Activated CD8-positive, alpha-beta T cell treated with anti-CD3 and anti-CD28 coated beads for 36 hours (primary cell): ENCODE results near the gene TMEM220. TPM values are rescaled to one million over a fixed set of nuclear protein-coding genes. Genes with fewer than 3 reads are reported as not detected.

Experiments used
- ATAC-seq: fragments of 200-7000 bp; cut with Tn5 transposase; one replicate; pipeline ENCODE4 v1.10.0; 2021; ENCODE audit warnings: mild to moderate bottlenecking, moderate library complexity
- CTCF ChIA-PET: fragments of 350-600 bp; sonication (Branson Sonifier 250); formaldehyde crosslinking; loops from one replicate; lab custom pipeline; 2021; ENCODE audit warnings: antibody characterized with exemption; lab: Charles Lee
- POLR2A ChIA-PET: fragments of 350-600 bp; sonication (Branson Sonifier 250); formaldehyde crosslinking; loops from one replicate; lab custom pipeline; 2021; ENCODE audit warnings: antibody characterized with exemption; lab: Charles Lee
- DNase-seq: peaks from one replicate; pipeline ENCODE4 v3.0.0-alpha.2; 2020
- H3K27ac Mint-ChIP-seq: one replicate; pipeline ENCODE4 v1.8.0; 2021; ENCODE audit warnings: mild to moderate bottlenecking, mixed read lengths
- H3K27me3 Mint-ChIP-seq: one replicate; pipeline ENCODE4 v1.8.0; 2021; ENCODE audit warnings: mixed read lengths
- H3K36me3 Mint-ChIP-seq: one replicate; pipeline ENCODE4 v1.8.0; 2021; ENCODE audit warnings: low read depth, mixed read lengths
- H3K4me1 Mint-ChIP-seq: one replicate; pipeline ENCODE4 v1.8.0; 2021; ENCODE audit warnings: low read depth, mixed read lengths
- H3K4me3 Mint-ChIP-seq: one replicate; pipeline ENCODE4 v1.8.0; 2021; ENCODE audit warnings: mild to moderate bottlenecking, moderate library complexity, mixed read lengths
- H3K9me3 Mint-ChIP-seq: one replicate; pipeline ENCODE4 v1.8.0; 2021; ENCODE audit warnings: mixed read lengths
- intact Hi-C: fragments of 100-400 bp; cut with micrococcal nuclease; formaldehyde crosslinking; loops from one replicate; pipeline ENCODE4 v1.10.0; 2022
- total RNA-seq, 2 experiments: library from RNA; stranded (reverse); gene quantifications; one replicate each; pipeline ENCODE4 v1.2.3, GENCODE V29; 2021
- TF ChIP-seq, protein P1 (sequence below): fragments of 200-600 bp; IDR thresholded peaks from one replicate; pipeline ENCODE4 v1.8.0; 2022; ENCODE audit warnings: antibody characterized with exemption, mild to moderate bottlenecking

The TMEM220 gene
- total RNA-seq, 2 experiments from 2014 or later: 0.63 to 1.4 TPM

DNA sequence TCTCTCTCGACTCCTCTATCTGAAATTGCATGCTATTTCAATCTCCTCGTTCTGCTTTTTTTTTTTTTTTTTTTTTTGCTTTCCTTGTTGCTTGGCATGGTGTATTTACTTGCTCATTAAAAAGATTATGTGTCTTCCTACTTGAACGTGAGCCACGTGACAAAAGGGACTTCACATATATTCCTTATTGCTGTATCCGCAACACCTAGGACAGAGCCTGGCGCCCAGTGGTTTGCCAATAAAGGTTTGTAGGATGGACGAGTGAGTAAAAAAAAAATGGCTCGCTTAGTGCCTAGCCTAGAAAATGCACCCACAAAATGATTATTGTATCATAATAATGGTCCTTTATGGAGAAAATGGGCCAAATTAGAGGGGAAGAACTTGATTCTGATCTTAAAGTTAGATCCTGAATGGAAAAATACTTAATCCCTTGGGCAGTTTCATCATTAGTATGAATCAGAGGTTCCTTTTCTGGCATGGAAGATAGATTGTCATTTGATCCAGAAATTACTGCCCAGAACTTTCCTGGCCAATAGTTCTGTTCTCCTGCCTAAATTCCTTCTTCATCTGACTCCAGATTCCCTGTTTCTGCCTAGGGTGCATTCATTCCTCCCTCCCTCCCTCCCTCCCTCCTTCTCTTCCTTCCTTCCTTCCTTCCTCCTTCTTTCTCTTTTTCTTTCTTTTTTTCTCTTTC is 13.6 kb upstream of the TMEM220 start:
- intact Hi-C loops: no loop called here
- peaks cover 7% of the 10 kb centered on the region for H3K4me1 Mint-ChIP-seq
- no peak overlapping the region for H3K4me3 Mint-ChIP-seq
- DNase-seq (no peak), ATAC-seq (no peak)
- CTCF ChIA-PET: interaction anchor here (0.6 to 1.0 kb wide), 2 partner anchors 98 to 102 kb away, joined by 3 to 4 read pairs; no protein-coding TSS in a partner anchor
- H3K9me3 Mint-ChIP-seq: no peaks in the 10 kb centered on the region
- TF ChIP-seq, protein P1, sequence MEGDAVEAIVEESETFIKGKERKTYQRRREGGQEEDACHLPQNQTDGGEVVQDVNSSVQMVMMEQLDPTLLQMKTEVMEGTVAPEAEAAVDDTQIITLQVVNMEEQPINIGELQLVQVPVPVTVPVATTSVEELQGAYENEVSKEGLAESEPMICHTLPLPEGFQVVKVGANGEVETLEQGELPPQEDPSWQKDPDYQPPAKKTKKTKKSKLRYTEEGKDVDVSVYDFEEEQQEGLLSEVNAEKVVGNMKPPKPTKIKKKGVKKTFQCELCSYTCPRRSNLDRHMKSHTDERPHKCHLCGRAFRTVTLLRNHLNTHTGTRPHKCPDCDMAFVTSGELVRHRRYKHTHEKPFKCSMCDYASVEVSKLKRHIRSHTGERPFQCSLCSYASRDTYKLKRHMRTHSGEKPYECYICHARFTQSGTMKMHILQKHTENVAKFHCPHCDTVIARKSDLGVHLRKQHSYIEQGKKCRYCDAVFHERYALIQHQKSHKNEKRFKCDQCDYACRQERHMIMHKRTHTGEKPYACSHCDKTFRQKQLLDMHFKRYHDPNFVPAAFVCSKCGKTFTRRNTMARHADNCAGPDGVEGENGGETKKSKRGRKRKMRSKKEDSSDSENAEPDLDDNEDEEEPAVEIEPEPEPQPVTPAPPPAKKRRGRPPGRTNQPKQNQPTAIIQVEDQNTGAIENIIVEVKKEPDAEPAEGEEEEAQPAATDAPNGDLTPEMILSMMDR: no peak
- H3K36me3 Mint-ChIP-seq: no peaks in the 10 kb centered on the region
- POLR2A ChIA-PET: no interaction called here
- no peak overlapping the region for H3K27ac Mint-ChIP-seq
- H3K27me3 Mint-ChIP-seq: no peaks in the 10 kb centered on the region

DNA sequence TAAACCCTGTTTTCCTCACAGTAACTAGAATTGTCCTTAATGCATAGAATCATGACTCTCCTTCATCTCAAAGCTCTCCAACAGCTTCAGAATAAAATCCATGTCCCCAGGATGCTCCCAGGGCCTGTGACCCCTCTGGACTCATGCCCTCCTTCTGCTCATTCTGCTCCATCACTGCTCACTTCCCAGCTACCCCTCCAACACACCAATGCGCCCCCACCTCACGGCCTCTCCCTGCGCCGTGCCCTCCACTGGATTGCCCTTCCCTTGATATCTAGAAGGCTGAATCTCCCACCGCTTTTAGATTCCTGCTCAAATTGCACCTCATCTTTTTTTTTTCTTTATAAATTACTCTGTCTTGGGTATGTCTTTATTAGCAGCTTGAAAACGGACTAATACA is 12.6 kb upstream of the TMEM220 start:
- TF ChIP-seq, protein P1: no peak
- H3K4me3 Mint-ChIP-seq: no peak overlapping the region
- H3K36me3 Mint-ChIP-seq: no peaks in the 10 kb centered on the region
- ATAC-seq (no peak), DNase-seq (no peak)
- H3K9me3 Mint-ChIP-seq: no peaks in the 10 kb centered on the region
- H3K4me1 Mint-ChIP-seq: peaks cover 7% of the 10 kb centered on the region
- intact Hi-C loops: no loop called here
- CTCF ChIA-PET: interaction anchor here (0.6 to 1.0 kb wide), 2 partner anchors 97 to 103 kb away, joined by 3 to 4 read pairs; no protein-coding TSS in a partner anchor
- POLR2A ChIA-PET: no interaction called here
- no peak overlapping the region for H3K27ac Mint-ChIP-seq
- H3K27me3 Mint-ChIP-seq: no peaks in the 10 kb centered on the region

DNA sequence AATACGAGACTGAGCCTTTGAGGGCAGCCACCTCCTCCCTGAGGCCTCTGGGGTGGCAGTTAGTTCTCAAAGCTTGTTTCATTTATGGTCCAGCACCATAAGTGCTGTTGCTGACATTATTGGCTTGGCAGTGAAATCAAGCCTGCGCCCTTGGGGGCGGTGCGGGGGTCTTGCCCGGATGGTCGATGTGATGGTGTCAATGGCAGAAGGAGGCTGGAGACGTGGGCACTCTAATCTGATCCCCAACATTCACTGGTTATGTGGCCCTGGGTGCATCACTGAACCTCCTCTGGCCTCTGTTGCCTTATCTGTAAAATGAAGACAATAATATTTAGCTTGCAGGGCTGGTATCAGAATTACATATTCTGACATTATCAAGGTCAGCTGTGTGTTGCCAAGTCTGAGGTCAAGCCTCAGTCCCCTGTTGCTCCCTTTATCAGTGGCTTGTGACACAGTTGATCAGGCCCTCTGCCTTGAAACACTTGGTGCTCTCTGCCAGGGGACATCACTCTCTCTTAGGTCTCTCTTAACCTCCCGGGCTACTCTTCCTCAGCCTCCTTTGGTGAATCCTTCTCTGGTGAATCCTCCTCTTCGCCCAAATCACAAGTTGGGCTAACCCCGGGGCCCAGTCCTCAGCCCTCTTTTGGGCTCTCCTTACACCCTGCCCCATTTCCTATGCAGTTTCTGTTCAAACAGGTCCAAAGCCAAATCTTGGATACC is 11.8 kb upstream of the TMEM220 start:
- Mint-ChIP-seq H3K4me3 (no peak overlapping the region), H3K36me3 (no peaks in the 10 kb centered on the region), H3K27ac (no peak overlapping the region), H3K9me3 (no peaks in the 10 kb centered on the region), H3K4me1 (peaks cover 11% of the 10 kb centered on the region), H3K27me3 (no peaks in the 10 kb centered on the region)
- POLR2A ChIA-PET: no interaction called here
- CTCF ChIA-PET: interaction anchor here (0.6 to 1.5 kb wide), 2 partner anchors 49 to 103 kb away, joined by 3 to 5 read pairs; no protein-coding TSS in a partner anchor
- TF ChIP-seq, protein P1: no peak
- no peak for DNase-seq
- intact Hi-C loops: no loop called here
- no peak for ATAC-seq

DNA sequence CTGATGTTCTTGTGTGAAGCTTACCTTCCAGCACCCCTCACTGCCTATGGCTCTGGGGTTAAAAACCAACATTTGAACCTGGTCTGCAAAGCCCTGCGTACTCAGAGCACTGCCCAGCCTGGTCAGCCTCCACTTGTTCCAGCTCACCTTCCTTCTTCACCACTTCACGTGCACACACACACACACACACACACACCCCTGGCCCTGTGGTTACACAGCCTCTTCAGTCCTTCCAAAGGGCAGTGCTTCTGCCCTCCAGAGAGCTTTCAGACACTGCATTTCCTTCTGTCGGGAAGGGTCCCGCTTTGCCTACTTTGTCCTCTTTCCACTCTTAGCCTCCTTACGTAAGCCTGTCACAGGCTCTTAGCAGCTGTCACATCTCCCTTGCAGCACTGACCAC is 9.6 kb upstream of the TMEM220 start:
- Mint-ChIP-seq H3K27ac (no peak overlapping the region), H3K9me3 (no peaks in the 10 kb centered on the region), H3K36me3 (no peaks in the 10 kb centered on the region), H3K4me3 (no peak overlapping the region), H3K4me1 (peaks cover 7% of the 10 kb centered on the region), H3K27me3 (no peaks in the 10 kb centered on the region)
- DNase-seq (no peak), ATAC-seq (no peak)
- intact Hi-C loops: loop anchor here (5.0 kb wide), 1 partner anchor 108 kb away; no protein-coding TSS in a partner anchor
- CTCF ChIA-PET: no interaction called here
- TF ChIP-seq, protein P1: no peak
- POLR2A ChIA-PET: no interaction called here
